Hepatic stellate cell (primary cell): ENCODE measurements around the gene METTL26.

Experiments used
- DNase-seq: peaks from one replicate; pipeline ENCODE4 v3.0.0; 2011; ENCODE audit warnings: low spot score

METTL26 gene

GRCh38 chr16:636206-637080 is at the start of gene METTL26:
Gene METTL26, minus strand, starts transcription at chr16:636305. Its CDS starts 15 bp downstream, at chr16:636290.
- peak; percentile 97 for DNase-seq

GRCh38 chr16:684961-685696 is 49.0 kb upstream of the METTL26 start:
- no peak for DNase-seq

GRCh38 chr16:684071-684794 is 48.1 kb upstream of the METTL26 start, which contains the start of gene JMJD8:
Gene JMJD8, minus strand, starts transcription at chr16:684334. Its CDS starts 15 bp downstream, at chr16:684319.
- DNase-seq = peak; percentile 97

GRCh38 chr16:683396-684070 is 47.4 kb upstream of the METTL26 start:
- DNase-seq = no peak

GRCh38 chr16:682493-683395 is 46.6 kb upstream of the METTL26 start:
- DNase-seq = no peak

GRCh38 chr16:681746-682427 is 45.8 kb upstream of the METTL26 start:
- DNase-seq = no peak

- DNase-seq = peak; percentile 40
Observed at GRCh38 chr16:680967-681745, 45.1 kb upstream of the METTL26 start.

GRCh38 chr16:680625-680945 is 44.5 kb upstream of the METTL26 start:
- no peak for DNase-seq

- peak; percentile 91 for DNase-seq
Observed at GRCh38 chr16:679814-680624, 43.9 kb upstream of the METTL26 start, which contains the start of gene STUB1. Gene STUB1, plus strand, starts transcription at chr16:680410. Its CDS starts 116 bp downstream, at chr16:680526.

GRCh38 chr16:678858-679813 is 43.0 kb upstream of the METTL26 start:
- DNase-seq = no peak

GRCh38 chr16:678209-678857 is 42.2 kb upstream of the METTL26 start:
- DNase-seq = no peak

GRCh38 chr16:677316-678190 is 41.4 kb upstream of the METTL26 start:
- no peak for DNase-seq

GRCh38 chr16:676913-677312 is 40.8 kb upstream of the METTL26 start:
- no peak for DNase-seq

GRCh38 chr16:676565-676902 is 40.4 kb upstream of the METTL26 start:
- no peak for DNase-seq

- no peak for DNase-seq
Observed at GRCh38 chr16:675884-676564, 39.9 kb upstream of the METTL26 start.
